IMR-90 (cell line): ENCODE data around the gene AUTS2.

Experiments used
- CEBPB ChIP-seq: IDR thresholded peaks from 2 replicates; pipeline ENCODE4 v1.6.1; 2012; ENCODE audit warnings: low read depth, low read length, improper control_type of control experiment
- CTCF ChIP-seq: conservative IDR thresholded peaks from 2 replicates; pipeline ENCODE4 v1.5.1; 2012; ENCODE audit warnings: mild to moderate bottlenecking, low read depth, low read length, improper control_type of control experiment
- MAZ ChIP-seq: IDR thresholded peaks from 2 replicates; pipeline ENCODE4 v1.6.1; 2012; ENCODE audit warnings: low read depth, mild to moderate bottlenecking, low read length, improper control_type of control experiment, moderate library complexity, borderline replicate concordance
- POLR2A ChIP-seq: IDR thresholded peaks from 2 replicates; pipeline ENCODE4 v1.6.1; 2012; ENCODE audit warnings: mild to moderate bottlenecking, low read depth, low read length
- RAD21 ChIP-seq: IDR thresholded peaks from 2 replicates; pipeline ENCODE4 v1.6.1; 2012; ENCODE audit warnings: low read length, improper control_type of control experiment
- RFX5 ChIP-seq: IDR thresholded peaks from 2 replicates; pipeline ENCODE4 v1.8.0; 2012; ENCODE audit warnings: low read depth, mild to moderate bottlenecking, low read length, moderate library complexity
- USF2 ChIP-seq: fragments of 150-350 bp; IDR thresholded peaks from 2 replicates; pipeline ENCODE4 v1.6.1; 2017; ENCODE audit warnings: mild to moderate bottlenecking, antibody characterized with exemption, low read length, low read depth

- TF ChIP-seq POLR2A = no peak
- no peak for TF ChIP-seq CTCF
- no peak for TF ChIP-seq CEBPB
- no peak for TF ChIP-seq MAZ
- TF ChIP-seq RAD21 = no peak
- no peak for TF ChIP-seq USF2
- no peak for TF ChIP-seq RFX5
These were observed 94.3 kb downstream of the AUTS2 start for GRCh38 chr7:69692611-69693010.
